ENCODE results near the gene TCEA3. TPM values are rescaled to one million over a fixed set of nuclear protein-coding genes. Genes with fewer than 3 reads are reported as not detected.

TCEA3 gene
- total RNA-seq, 1 experiment from 2014 or later: not detected

DNA sequence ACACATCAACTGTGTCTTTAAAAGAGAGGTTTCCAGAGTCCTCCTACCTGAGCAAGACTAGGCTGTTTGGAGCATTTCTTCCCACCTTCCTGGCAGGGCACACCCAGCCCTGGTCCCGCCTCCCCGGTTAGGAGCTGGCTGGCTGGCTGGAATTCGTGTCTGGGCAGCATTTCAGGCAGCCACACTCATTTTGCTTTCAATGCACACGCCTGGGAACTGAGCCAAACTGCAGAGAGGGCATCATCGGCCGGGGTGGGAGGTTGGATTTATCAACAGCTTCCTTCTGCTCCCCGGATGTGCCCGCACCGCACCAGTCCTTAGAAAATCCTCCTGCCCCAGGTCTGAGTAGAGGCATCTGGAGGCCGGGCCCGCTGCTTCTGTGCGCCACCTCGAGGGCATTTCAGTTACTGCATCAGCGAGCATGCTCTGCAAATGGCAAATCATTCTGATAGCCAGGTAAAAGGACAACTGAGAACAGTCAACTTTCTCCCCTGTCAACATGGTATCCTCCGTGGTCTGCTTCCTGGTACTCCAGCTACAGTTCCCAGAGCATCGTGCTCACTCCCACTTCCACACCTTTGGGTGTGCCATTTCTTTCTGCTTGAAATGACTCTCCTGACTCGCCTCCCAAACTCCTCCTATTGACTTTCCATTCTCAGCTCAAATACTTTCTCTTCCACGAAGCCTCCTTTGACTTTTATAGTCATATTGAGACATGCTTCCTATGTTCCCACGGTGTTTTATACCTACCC, 20.6 kb downstream of the TCEA3 start:
- Histone ChIP-seq H3K36me3 (no peaks in the 10 kb centered on the region), H3K4me3 (no peak overlapping the region), H3K9me3 (no peaks in the 10 kb centered on the region), H3K27me3 (no peaks in the 10 kb centered on the region)
- peak; percentile 97 for DNase-seq

GRCh38 chr1:23403355-23403734, 21.2 kb downstream of the TCEA3 start:
- no peak for DNase-seq
- Histone ChIP-seq H3K4me3 (no peak overlapping the region), H3K36me3 (no peaks in the 10 kb centered on the region), H3K27me3 (no peaks in the 10 kb centered on the region), H3K9me3 (no peaks in the 10 kb centered on the region)

GRCh38 chr1:23403038-23403336, 21.6 kb downstream of the TCEA3 start:
- peak; percentile 28 for DNase-seq
- Histone ChIP-seq H3K36me3 (no peaks in the 10 kb centered on the region), H3K9me3 (no peaks in the 10 kb centered on the region), H3K4me3 (no peak overlapping the region), H3K27me3 (no peaks in the 10 kb centered on the region)

GRCh38 chr1:23402286-23403037, 22.1 kb downstream of the TCEA3 start:
- no peak overlapping the region for H3K4me3 ChIP-seq
- no peaks in the 10 kb centered on the region for H3K9me3 ChIP-seq
- no peak for DNase-seq
- no peaks in the 10 kb centered on the region for H3K36me3 ChIP-seq
- H3K27me3 ChIP-seq: no peaks in the 10 kb centered on the region

- no peaks in the 10 kb centered on the region for H3K27me3 ChIP-seq
- H3K9me3 ChIP-seq: no peaks in the 10 kb centered on the region
- no peaks in the 10 kb centered on the region for H3K36me3 ChIP-seq
- no peak for DNase-seq
- H3K4me3 ChIP-seq: no peak overlapping the region
Measured at GRCh38 chr1:23401313-23401712, 23.2 kb downstream of the TCEA3 start.

- Histone ChIP-seq H3K9me3 (no peaks in the 10 kb centered on the region), H3K4me3 (no peak overlapping the region), H3K36me3 (no peaks in the 10 kb centered on the region), H3K27me3 (no peaks in the 10 kb centered on the region)
- DNase-seq: peak; percentile 27
Measured at GRCh38 chr1:23400324-23401114, 24.0 kb downstream of the TCEA3 start.

GRCh38 chr1:23399229-23399628, 25.3 kb downstream of the TCEA3 start:
- DNase-seq: no peak
- H3K36me3 ChIP-seq: no peaks in the 10 kb centered on the region
- no peaks in the 10 kb centered on the region for H3K9me3 ChIP-seq

DNA sequence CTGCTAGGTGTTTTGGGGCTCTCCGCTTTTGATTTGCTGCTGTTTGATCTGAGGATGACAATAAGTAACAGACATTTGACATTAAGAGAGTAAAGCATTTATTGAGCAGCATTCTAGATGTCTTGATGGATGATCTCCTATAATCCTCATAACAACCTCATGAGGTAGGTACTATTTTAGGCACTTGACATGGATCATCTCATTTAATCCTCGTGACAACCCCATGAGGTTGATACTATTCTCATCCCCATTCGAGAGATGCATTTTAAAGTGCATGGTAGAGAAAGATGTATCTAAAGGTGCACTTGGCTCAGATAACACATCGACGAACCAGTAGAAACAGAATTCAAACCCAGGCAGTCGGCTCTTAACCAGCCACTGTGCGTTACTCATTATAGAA, 26.6 kb downstream of the TCEA3 start:
- H3K27me3 ChIP-seq: no peaks in the 10 kb centered on the region

More at GRCh38 chr1:23399229-23399628, 25.3 kb downstream of the TCEA3 start:
- Histone ChIP-seq H3K4me3 (no peak overlapping the region), H3K27me3 (no peaks in the 10 kb centered on the region)

DNA sequence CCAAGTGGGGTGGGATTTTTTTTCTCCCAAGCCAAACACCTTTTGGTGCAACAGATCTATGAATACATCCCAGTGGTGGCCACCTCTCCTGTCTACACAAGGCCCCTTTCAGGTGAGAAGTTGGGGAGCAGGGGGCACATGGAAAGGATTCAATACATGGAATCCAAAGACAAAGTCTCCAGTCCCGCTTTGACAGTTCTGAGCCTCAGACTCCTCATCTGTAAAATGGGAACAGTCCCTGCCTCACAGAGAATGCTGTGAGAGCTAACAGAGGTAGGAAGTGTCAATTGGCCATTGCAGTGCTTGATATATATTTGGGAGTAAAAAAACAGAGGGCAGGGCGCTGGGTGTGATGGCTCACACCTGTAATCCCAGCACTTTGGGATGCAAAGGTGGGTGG, 28.2 kb downstream of the TCEA3 start:
- Histone ChIP-seq H3K27me3 (no peaks in the 10 kb centered on the region), H3K4me3 (no peak overlapping the region), H3K36me3 (no peaks in the 10 kb centered on the region), H3K9me3 (no peaks in the 10 kb centered on the region)
- DNase-seq: no peak

More for the DNA sequence above, 26.6 kb downstream of the TCEA3 start:
- no peak for DNase-seq
- H3K9me3 ChIP-seq: no peaks in the 10 kb centered on the region
- no peaks in the 10 kb centered on the region for H3K36me3 ChIP-seq
- H3K4me3 ChIP-seq: no peak overlapping the region

DNA sequence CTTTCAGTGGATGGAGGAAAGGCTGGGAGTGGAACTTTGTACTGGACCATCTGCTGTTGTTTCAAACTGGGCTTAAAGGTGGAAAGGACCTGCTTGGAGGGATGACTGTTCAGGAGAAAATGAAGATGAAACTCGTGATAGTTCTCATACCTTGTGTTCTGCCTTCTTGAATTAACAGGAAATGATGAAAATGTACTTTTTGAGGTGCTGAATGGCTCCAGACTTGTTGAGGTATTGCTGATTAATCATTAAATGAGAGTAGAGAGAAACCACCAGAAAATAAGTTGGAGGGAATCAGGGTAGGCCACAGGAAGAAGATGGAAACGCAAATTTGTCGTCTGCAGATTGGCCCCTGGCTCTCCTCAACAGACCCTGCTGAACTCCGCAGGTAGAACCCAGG, 28.7 kb downstream of the TCEA3 start:
- no peaks in the 10 kb centered on the region for H3K9me3 ChIP-seq

DNA sequence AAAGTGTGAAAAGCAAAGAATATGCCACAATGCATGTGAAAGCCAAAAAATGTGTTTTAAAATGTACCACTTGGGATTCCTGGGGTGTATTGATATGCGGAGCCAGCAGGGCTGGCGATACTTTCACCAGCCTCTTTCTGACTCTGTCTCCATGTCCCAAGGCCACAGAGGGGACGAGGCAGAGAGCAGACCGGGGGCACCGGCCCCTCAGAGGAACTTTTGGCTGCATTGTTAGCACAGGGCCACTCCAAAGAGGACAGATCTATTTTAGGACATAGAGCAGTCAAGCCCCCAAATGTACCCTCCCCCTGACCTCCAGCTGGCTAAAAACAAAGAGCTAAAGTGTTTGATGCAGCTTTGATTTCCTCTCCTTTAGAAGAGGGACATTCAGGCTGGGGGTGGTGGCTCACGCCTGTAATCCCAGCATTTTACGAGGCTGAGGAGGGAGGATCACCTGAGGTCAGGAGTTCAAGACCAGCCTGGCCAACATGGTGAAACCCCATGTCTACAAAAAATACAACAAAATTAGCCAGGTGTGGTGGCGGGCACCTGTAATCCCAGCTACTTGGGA, 29.3 kb downstream of the TCEA3 start:
- no peak overlapping the region for H3K4me3 ChIP-seq
- H3K9me3 ChIP-seq: no peaks in the 10 kb centered on the region
- H3K27me3 ChIP-seq: no peaks in the 10 kb centered on the region
- no peaks in the 10 kb centered on the region for H3K36me3 ChIP-seq
- no peak for DNase-seq

More for the DNA sequence above, 28.7 kb downstream of the TCEA3 start:
- Histone ChIP-seq H3K36me3 (no peaks in the 10 kb centered on the region), H3K4me3 (no peak overlapping the region), H3K27me3 (no peaks in the 10 kb centered on the region)
- no peak for DNase-seq

DNA sequence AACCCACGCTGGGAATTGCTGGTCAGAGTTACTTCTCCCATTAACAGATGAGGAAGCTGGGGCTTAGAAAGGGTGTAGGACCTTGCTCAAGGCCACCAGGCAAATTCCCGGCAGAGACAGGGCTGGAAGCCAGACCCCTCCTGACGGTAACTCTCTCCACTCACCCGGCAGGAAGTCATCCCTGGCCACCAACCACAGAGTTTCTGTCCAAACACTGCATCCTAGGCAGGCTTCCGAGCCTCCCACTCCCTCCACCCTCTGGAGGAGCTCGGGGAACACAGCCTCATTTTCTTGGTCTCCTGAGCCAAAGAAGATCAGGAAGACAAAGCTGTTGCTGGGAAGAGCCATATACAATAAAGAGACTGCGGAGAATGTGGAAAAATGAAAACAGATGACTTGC, 29.9 kb downstream of the TCEA3 start:
- peak; percentile 87 for DNase-seq
- H3K9me3 ChIP-seq: no peaks in the 10 kb centered on the region
- no peaks in the 10 kb centered on the region for H3K36me3 ChIP-seq
- H3K4me3 ChIP-seq: no peak overlapping the region
- H3K27me3 ChIP-seq: no peaks in the 10 kb centered on the region

GRCh38 chr1:23394181-23394580, 30.4 kb downstream of the TCEA3 start:
- no peaks in the 10 kb centered on the region for H3K9me3 ChIP-seq
- peak; percentile 42 for DNase-seq

GRCh38 chr1:23393706-23394105, 30.8 kb downstream of the TCEA3 start:
- peak; percentile 84 for DNase-seq
- Histone ChIP-seq H3K27me3 (no peaks in the 10 kb centered on the region), H3K9me3 (no peaks in the 10 kb centered on the region), H3K36me3 (no peaks in the 10 kb centered on the region), H3K4me3 (no peak overlapping the region)

More at GRCh38 chr1:23394181-23394580, 30.4 kb downstream of the TCEA3 start:
- H3K36me3 ChIP-seq: no peaks in the 10 kb centered on the region
- H3K27me3 ChIP-seq: no peaks in the 10 kb centered on the region
- H3K4me3 ChIP-seq: no peak overlapping the region

DNA sequence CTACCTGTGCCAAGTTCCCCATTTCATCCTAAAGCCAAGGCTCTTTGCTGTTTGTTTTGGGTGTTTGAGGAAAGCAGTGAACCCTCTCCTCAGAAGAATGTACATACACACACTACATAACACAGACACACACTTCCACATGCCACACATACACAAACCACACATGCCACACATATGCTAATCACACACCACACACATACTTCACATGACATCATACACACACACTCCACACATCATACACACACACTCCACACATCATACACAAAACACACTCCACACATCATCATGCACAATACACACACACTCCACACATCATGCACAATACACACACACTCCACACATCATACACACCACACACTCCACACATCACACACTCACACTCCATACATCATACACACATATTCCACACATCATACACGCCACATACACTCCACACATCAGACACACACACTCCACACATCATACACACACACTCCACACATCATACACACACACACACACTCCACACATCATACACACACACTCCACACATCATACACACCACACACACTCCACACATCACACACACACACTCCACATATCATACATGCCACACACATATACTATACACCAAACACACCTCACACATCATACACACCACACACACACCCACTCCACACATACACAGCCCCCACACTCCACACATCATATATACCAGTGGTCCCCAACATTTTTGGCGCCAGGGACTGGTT, 32.3 kb downstream of the TCEA3 start:
- H3K9me3 ChIP-seq: no peaks in the 10 kb centered on the region

GRCh38 chr1:23389837-23390321, 34.7 kb downstream of the TCEA3 start:
- Histone ChIP-seq H3K36me3 (no peaks in the 10 kb centered on the region), H3K4me3 (no peak overlapping the region), H3K9me3 (no peaks in the 10 kb centered on the region), H3K27me3 (no peaks in the 10 kb centered on the region)
- DNase-seq: no peak

More for the DNA sequence above, 32.3 kb downstream of the TCEA3 start:
- no peak overlapping the region for H3K4me3 ChIP-seq
- no peaks in the 10 kb centered on the region for H3K36me3 ChIP-seq
- no peaks in the 10 kb centered on the region for H3K27me3 ChIP-seq
- DNase-seq: no peak

Measured in MG63 (cell line).